T-cell (primary cell): ENCODE measurements around the gene MRPL17. TPM values are rescaled to one million over a fixed set of nuclear protein-coding genes. Genes with fewer than 3 reads are reported as not detected.

Source experiments
- ATAC-seq, 4 experiments: fragments of 200-7000 bp in 3 of 4; fragments of 150-1000 bp in 1 of 4; cut with Tn5 transposase; replicated peaks in 1 of 4; 1 replicate in 3 of 4; 2 replicates in 1 of 4; pipeline ENCODE4 v1.10.0; 2021; ENCODE audit warnings: moderate library complexity in 3 of 4, mild to moderate bottlenecking in 2 of 4, moderate number of reproducible peaks in 1 of 4
- CTCF ChIA-PET, 2 donors: fragments of 300-600 bp; sonication (Branson Sonifier 250); formaldehyde crosslinking; loops; one replicate each; lab custom pipeline; 2022; ENCODE audit warnings: antibody characterized with exemption in 2 of 2; lab: Charles Lee
- POLR2A ChIA-PET, 2 donors: fragments of 300-600 bp; sonication (Branson Sonifier 250); formaldehyde crosslinking; loops; one replicate each; lab custom pipeline; 2022; ENCODE audit warnings: antibody characterized with exemption in 2 of 2; lab: Charles Lee
- DNase-seq, 35 experiments: peaks; one replicate each; pipeline versions ENCODE4 v3.0.0 to v3.0.0-alpha.2; 2013 to 2023
- H3K27ac ChIP-seq: one replicate; pipeline ENCODE4 v1.5.1; 2013; ENCODE audit warnings: low read length
- H3K27me3 ChIP-seq, 2 experiments: replicated peaks in 1 of 2; 1 replicate in 1 of 2; 2 replicates in 1 of 2; pipeline versions ENCODE4 v1.6.1 to v1.7.0; 2013; ENCODE audit warnings: low read length in 1 of 2, mixed read lengths in 1 of 2; ENCODE audit not compliant: control insufficient read depth in 2 of 2, insufficient read depth in 2 of 2; ENCODE audit errors: extremely low read depth in 1 of 2
- H3K36me3 ChIP-seq, 2 donors: 1 replicate in 1 of 2; 2 replicates in 1 of 2; pipeline versions ENCODE4 v1.6.1 to v1.7.0; 2013; ENCODE audit warnings: low read length in 1 of 2; ENCODE audit not compliant: control insufficient read depth in 2 of 2, insufficient read depth in 1 of 2; ENCODE audit errors: extremely low read depth in 1 of 2
- H3K4me1 ChIP-seq, 2 experiments: 1 replicate in 1 of 2; 2 replicates in 1 of 2; pipeline versions ENCODE4 v1.6.1 to v1.7.0; 2013; ENCODE audit warnings: low read length in 2 of 2, mixed read lengths in 1 of 2; ENCODE audit not compliant: insufficient read depth in 2 of 2, control insufficient read depth in 1 of 2; ENCODE audit errors: extremely low read depth in 1 of 2
- H3K4me3 ChIP-seq, 2 donors: 1 replicate in 1 of 2; 2 replicates in 1 of 2; pipeline versions ENCODE4 v1.5.1 to v1.7.0; 2013; ENCODE audit warnings: mild to moderate bottlenecking in 2 of 2, low read length in 1 of 2, moderate library complexity in 1 of 2; ENCODE audit not compliant: control insufficient read depth in 1 of 2; ENCODE audit errors: extremely low read depth in 1 of 2
- H3K9me3 ChIP-seq: 2 replicates; pipeline ENCODE4 v1.7.0; 2013
- H3K27ac Mint-ChIP-seq, 2 donors: one replicate each; pipeline ENCODE4 v1.8.0; 2020 to 2021; ENCODE audit warnings: mild to moderate bottlenecking in 2 of 2, mixed read lengths in 2 of 2
- H3K27me3 Mint-ChIP-seq, 2 donors: one replicate each; pipeline ENCODE4 v1.8.0; 2021 to 2022; ENCODE audit warnings: mixed read lengths in 2 of 2
- H3K36me3 Mint-ChIP-seq: one replicate; pipeline ENCODE4 v1.8.0; 2021; ENCODE audit warnings: mixed read lengths
- H3K4me1 Mint-ChIP-seq, 3 donors: one replicate each; pipeline ENCODE4 v1.8.0; 2020 to 2022; ENCODE audit warnings: mixed read lengths in 3 of 3, mild to moderate bottlenecking in 1 of 3
- H3K4me3 Mint-ChIP-seq, 3 donors: one replicate each; pipeline ENCODE4 v1.8.0; 2020 to 2022; ENCODE audit warnings: mild to moderate bottlenecking in 3 of 3, mixed read lengths in 3 of 3, moderate library complexity in 3 of 3
- H3K9me3 Mint-ChIP-seq, 3 donors: one replicate each; pipeline ENCODE4 v1.8.0; 2020 to 2022; ENCODE audit warnings: mixed read lengths in 3 of 3
- WGBS: methylation state at CpG from one replicate; pipeline ENCODE4 v1.1.5; 2013; ENCODE audit warnings: missing lambda C conversion rate; ENCODE audit not compliant: insufficient coverage; 5-methylcytosine and 5-hydroxymethylcytosine counted together
- total RNA-seq, 35 experiments: library from RNA in 6 of 35; stranded (reverse) in 6 of 35; fragments of 120-200 nt in 1 of 35; gene quantifications; one replicate each; pipeline versions ENCODE4 v1.2.1 to v1.2.4 and lab custom pipeline; 2013 to 2026

The MRPL17 gene
- total RNA-seq, 5 donors from 2014 or later (not counting 1 experiment from before 2014, with no cell fraction given): 12.1 to 33.1 (median 30.2) TPM

DNA sequence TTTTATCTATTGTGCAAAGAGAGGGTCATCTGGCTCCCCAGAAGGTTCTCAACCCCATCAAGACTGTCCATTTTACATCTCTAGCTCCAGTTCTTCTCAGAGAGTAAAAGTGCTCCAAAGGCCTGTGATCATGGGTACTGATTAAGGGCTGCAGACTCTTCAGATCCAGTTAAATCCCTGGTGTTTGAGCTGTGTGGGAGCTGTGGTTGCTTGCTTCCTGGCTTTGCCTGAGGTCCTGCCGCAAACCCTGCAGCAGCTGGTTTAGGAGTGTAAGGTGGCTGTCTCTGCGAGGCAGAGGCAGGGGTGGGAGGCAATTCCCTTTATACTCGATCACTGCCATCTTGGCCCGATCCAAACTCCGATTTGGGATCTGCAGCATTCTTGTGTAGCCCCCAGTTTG, 1.2 kb downstream of the MRPL17 start:
- H3K27me3 Mint-ChIP-seq: no peaks in the 10 kb centered on the region
- no peak for DNase-seq
- CTCF ChIA-PET: interaction anchor here (1.0 to 3.3 kb wide), 6 partner anchors 10 to 238 kb away, joined by 3 to 37 read pairs (median 6); partner anchors contain the start of gene TPP1 (in 1 of the 2)
- Histone ChIP-seq H3K27ac (no peak overlapping the region), H3K9me3 (no peaks in the 10 kb centered on the region), H3K36me3 (peaks cover 9 to 12% of the 10 kb centered on the region in 2 donors), H3K4me1 (peaks cover 16 to 18% of the 10 kb centered on the region in 2 experiments), H3K27me3 (no peaks in the 10 kb centered on the region), H3K4me3 (peak overlapping the region; percentile 88 to 92)
- H3K27ac Mint-ChIP-seq: peak overlapping the region; percentile 99 to 100
- H3K4me3 Mint-ChIP-seq: peak overlapping the region; percentile 96 to 100 (median 98)
- H3K9me3 Mint-ChIP-seq: no peaks in the 10 kb centered on the region
- POLR2A ChIA-PET: no interaction called here
- ATAC-seq: no peak
- H3K4me1 Mint-ChIP-seq: peaks cover 29 to 50% (median 32%) of the 10 kb centered on the region in 3 donors
- H3K36me3 Mint-ChIP-seq: peaks cover 17% of the 10 kb centered on the region
- 20% methylated on average over 2 of the region's 5 CpGs for WGBS

DNA sequence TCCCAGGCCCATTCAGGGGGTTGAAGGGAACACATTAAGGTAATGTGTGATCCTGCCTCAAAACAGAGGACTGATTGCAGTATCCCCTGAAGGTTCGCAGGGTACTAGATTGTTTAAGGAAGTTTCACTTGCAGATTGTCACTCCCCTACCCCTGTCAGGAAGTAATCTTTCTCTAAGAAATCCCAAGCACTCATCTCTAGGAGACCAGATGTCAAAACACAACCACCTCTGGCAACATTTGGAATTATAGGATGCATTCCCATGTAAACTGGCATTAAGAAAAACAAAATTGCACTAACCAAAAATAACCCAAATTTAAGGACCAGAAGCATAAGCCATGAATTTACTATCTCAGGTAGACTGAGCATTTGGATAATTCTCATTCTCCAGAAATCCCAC, 1.6 kb downstream of the MRPL17 start:
- peaks cover 29 to 52% (median 33%) of the 10 kb centered on the region in 3 donors for H3K4me1 Mint-ChIP-seq
- ATAC-seq (no peak), DNase-seq (no peak)
- H3K9me3 Mint-ChIP-seq: no peaks in the 10 kb centered on the region
- ChIA-PET CTCF (interaction anchor here in 1 of 2 donors (1.1 to 3.3 kb wide), 4 partner anchors 9 to 64 kb away, joined by 4 to 37 read pairs (median 11); partner anchors contain the start of gene TPP1), POLR2A (no interaction called here)
- H3K9me3 ChIP-seq: no peaks in the 10 kb centered on the region
- peak overlapping the region; percentile 76 to 84 for H3K27ac Mint-ChIP-seq
- H3K27me3 ChIP-seq: no peaks in the 10 kb centered on the region
- peaks cover 9 to 12% of the 10 kb centered on the region in 2 donors for H3K36me3 ChIP-seq
- H3K4me1 ChIP-seq: peaks cover 16 to 18% of the 10 kb centered on the region in 2 experiments
- peak overlapping the region; percentile 56 to 96 (median 72) for H3K4me3 Mint-ChIP-seq
- no peak overlapping the region for H3K4me3 ChIP-seq
- H3K27ac ChIP-seq: no peak overlapping the region
- H3K36me3 Mint-ChIP-seq: peaks cover 17% of the 10 kb centered on the region
- WGBS: no CpG with 5 or more reads among the region's 1 CpG
- H3K27me3 Mint-ChIP-seq: no peaks in the 10 kb centered on the region

GRCh38 chr11:6677018-6677417, 6.1 kb downstream of the MRPL17 start:
- Histone ChIP-seq H3K27ac (no peak overlapping the region), H3K27me3 (no peaks in the 10 kb centered on the region), H3K4me1 (peaks cover 16 to 41% of the 10 kb centered on the region in 2 experiments), H3K9me3 (no peaks in the 10 kb centered on the region), H3K4me3 (no peak overlapping the region), H3K36me3 (peaks cover 9 to 12% of the 10 kb centered on the region in 2 donors)
- Mint-ChIP-seq H3K27me3 (no peaks in the 10 kb centered on the region), H3K4me1 (peaks cover 49 to 72% (median 55%) of the 10 kb centered on the region in 3 donors), H3K9me3 (peaks cover 0 to 8% (median 0%) of the 10 kb centered on the region in 3 donors), H3K27ac (no peak overlapping the region), H3K36me3 (peaks cover 15% of the 10 kb centered on the region), H3K4me3 (no peak overlapping the region)
- ChIA-PET CTCF (interaction anchor here in 1 of 2 donors (0.6 to 1.0 kb wide), 5 partner anchors 24 to 350 kb away, joined by 3 read pairs; partner anchors contain the start of genes ILK and TAF10), POLR2A (interaction anchor here in 1 of 2 donors (0.6 kb wide), 1 partner anchor 58 kb away, joined by 3 read pairs; no protein-coding TSS in a partner anchor)
- WGBS: 92% methylated on average over 2 of the region's 3 CpGs
- DNase-seq (no peak), ATAC-seq (no peak)

- H3K27me3 ChIP-seq: no peaks in the 10 kb centered on the region
- Mint-ChIP-seq H3K9me3 (peaks cover 0 to 11% (median 0%) of the 10 kb centered on the region in 3 donors), H3K36me3 (peaks cover 3% of the 10 kb centered on the region), H3K4me3 (peak overlapping the region in 1 of 3 donors; percentile 34), H3K27ac (peak overlapping the region in 1 of 2 donors; percentile 16), H3K4me1 (peaks cover 52 to 75% (median 59%) of the 10 kb centered on the region in 3 donors), H3K27me3 (no peaks in the 10 kb centered on the region)
- no peak overlapping the region for H3K4me3 ChIP-seq
- ChIA-PET CTCF (interaction anchor here (0.6 to 1.3 kb wide), 3 partner anchors 54 to 63 kb away, joined by 4 read pairs; no protein-coding TSS in a partner anchor), POLR2A (no interaction called here)
- DNase-seq: no peak
- no CpG with 5 or more reads among the region's 4 CpGs for WGBS
- H3K4me1 ChIP-seq: peaks cover 23 to 45% of the 10 kb centered on the region in 2 experiments
- H3K36me3 ChIP-seq: peaks cover 0 to under 1% of the 10 kb centered on the region in 2 donors
- no peaks in the 10 kb centered on the region for H3K9me3 ChIP-seq
- ATAC-seq: no peak
- no peak overlapping the region for H3K27ac ChIP-seq
Observed at GRCh38 chr11:6674862-6675261, 8.3 kb downstream of the MRPL17 start.

DNA sequence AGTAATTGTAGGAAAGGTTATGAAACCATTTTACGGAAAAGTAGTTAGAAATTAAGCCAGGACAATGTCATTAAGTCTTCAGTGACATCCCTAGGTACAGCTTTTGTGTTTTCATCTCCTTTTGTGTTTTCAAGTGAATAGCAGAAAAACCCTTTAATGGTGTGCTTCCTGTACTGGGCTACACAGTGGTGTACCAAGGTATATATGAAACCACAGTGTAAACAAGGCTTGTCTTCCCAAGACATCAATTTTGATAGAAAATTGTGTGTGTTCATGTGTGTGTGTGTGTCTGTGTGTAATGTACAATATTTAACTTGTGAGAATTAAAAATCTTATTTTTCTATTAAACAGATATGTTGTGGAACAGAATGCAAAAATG, 8.9 kb downstream of the MRPL17 start:
- H3K27ac Mint-ChIP-seq: peak overlapping the region; percentile 70 to 86

GRCh38 chr11:6673523-6674218, 9.5 kb downstream of the MRPL17 start:
- H3K27ac Mint-ChIP-seq: peak overlapping the region; percentile 70 to 86
- H3K9me3 Mint-ChIP-seq: peaks cover 0 to 11% (median 0%) of the 10 kb centered on the region in 3 donors
- CTCF ChIA-PET: interaction anchor here in 1 of 2 donors (0.6 to 3.1 kb wide), 5 partner anchors 10 to 69 kb away, joined by 3 to 13 read pairs (median 3); partner anchors contain the start of genes MRPL17 and TPP1
- H3K9me3 ChIP-seq: no peaks in the 10 kb centered on the region
- H3K36me3 ChIP-seq: no peaks in the 10 kb centered on the region
- peak overlapping the region in 2 of 3 donors; percentile 1 to 34 for H3K4me3 Mint-ChIP-seq
- no peaks in the 10 kb centered on the region for H3K27me3 Mint-ChIP-seq
- H3K4me1 ChIP-seq: peaks cover 23 to 44% of the 10 kb centered on the region in 2 experiments
- ATAC-seq: no peak
- no peak overlapping the region for H3K27ac ChIP-seq
- peaks cover 60 to 78% (median 65%) of the 10 kb centered on the region in 3 donors for H3K4me1 Mint-ChIP-seq
- POLR2A ChIA-PET: no interaction called here
- no peak overlapping the region for H3K4me3 ChIP-seq
- DNase-seq: no peak
- no peaks in the 10 kb centered on the region for H3K27me3 ChIP-seq
- no peaks in the 10 kb centered on the region for H3K36me3 Mint-ChIP-seq

More for the DNA sequence above, 8.9 kb downstream of the MRPL17 start:
- Mint-ChIP-seq H3K36me3 (no peaks in the 10 kb centered on the region), H3K9me3 (peaks cover 0 to 11% (median 0%) of the 10 kb centered on the region in 3 donors), H3K27me3 (no peaks in the 10 kb centered on the region), H3K4me3 (peak overlapping the region in 2 of 3 donors; percentile 1 to 34), H3K4me1 (peaks cover 59 to 78% (median 64%) of the 10 kb centered on the region in 3 donors)
- ATAC-seq (peak in 3 of 4 experiments; percentile 43 to 59 (median 53)), DNase-seq (no peak)
- no peak overlapping the region for H3K4me3 ChIP-seq
- H3K9me3 ChIP-seq: no peaks in the 10 kb centered on the region
- H3K27ac ChIP-seq: no peak overlapping the region
- ChIA-PET CTCF (interaction anchor here in 1 of 2 donors (0.6 to 1.3 kb wide), 3 partner anchors 9 to 64 kb away, joined by 3 to 4 read pairs (median 4); partner anchors contain the start of gene MRPL17), POLR2A (no interaction called here)
- no peaks in the 10 kb centered on the region for H3K36me3 ChIP-seq
- 75% methylated on average over 1 of the region's 1 CpG for WGBS
- no peaks in the 10 kb centered on the region for H3K27me3 ChIP-seq
- peaks cover 23 to 45% of the 10 kb centered on the region in 2 experiments for H3K4me1 ChIP-seq
